HG03558 (cell line): ENCODE data around the gene COPS9.

Source experiments
- ATAC-seq: cut with Tn5 transposase; IDR thresholded peaks from one replicate; pipeline ENCODE4 v1.9.1; 2021; ENCODE audit warnings: moderate number of reproducible peaks; ENCODE audit not compliant: unreplicated experiment; ENCODE audit errors: extremely low read depth

The COPS9 gene

GRCh38 chr2:240137596-240138253 lies 1.6 kb upstream of the COPS9 start:
- ATAC-seq, result no peak

GRCh38 chr2:240136671-240137292 lies 677 bp upstream of the COPS9 start:
- no peak for ATAC-seq

- ATAC-seq, result no peak
Measured at GRCh38 chr2:240135706-240136012, 446 bp downstream of the COPS9 start.

GRCh38 chr2:240134956-240135520 lies 1.1 kb downstream of the COPS9 start:
- no peak for ATAC-seq

- ATAC-seq, result no peak
Measured at GRCh38 chr2:240134466-240134865, 1.6 kb downstream of the COPS9 start.

GRCh38 chr2:240133401-240133800 lies 2.7 kb downstream of the COPS9 start:
- no peak for ATAC-seq

- no peak for ATAC-seq
Measured at GRCh38 chr2:240132651-240132980, 3.5 kb downstream of the COPS9 start.

GRCh38 chr2:240131941-240132650 lies 4.0 kb downstream of the COPS9 start:
- ATAC-seq, result no peak

- ATAC-seq, result no peak
Measured at GRCh38 chr2:240131296-240131695, 4.8 kb downstream of the COPS9 start.

- no peak for ATAC-seq
Measured at GRCh38 chr2:240130393-240131195, 5.5 kb downstream of the COPS9 start.

- no peak for ATAC-seq
Measured at GRCh38 chr2:240129731-240130392, 6.2 kb downstream of the COPS9 start.

- no peak for ATAC-seq
Measured at GRCh38 chr2:240129311-240129710, 6.8 kb downstream of the COPS9 start.

GRCh38 chr2:240128608-240129145 lies 7.4 kb downstream of the COPS9 start:
- no peak for ATAC-seq

- no peak for ATAC-seq
Measured at GRCh38 chr2:240127911-240128607, 8.0 kb downstream of the COPS9 start.

GRCh38 chr2:240127191-240127750 lies 8.8 kb downstream of the COPS9 start:
- no peak for ATAC-seq

GRCh38 chr2:240126731-240127130 lies 9.4 kb downstream of the COPS9 start:
- no peak for ATAC-seq

GRCh38 chr2:240125742-240126141 lies 10.4 kb downstream of the COPS9 start:
- ATAC-seq, result no peak

GRCh38 chr2:240124651-240125030 lies 11.5 kb downstream of the COPS9 start:
- no peak for ATAC-seq
